IPS-NIHi7 (cell line): ENCODE data around the gene HTR3A.
A peak's percentile ranks its signal among the peaks of the same experiment; 100 is the strongest.

ENCODE experiments used
- DNase-seq: peaks from one replicate; pipeline ENCODE4 v3.0.0; 2012; ENCODE audit warnings: mixed read lengths; ENCODE audit errors: extremely low spot score

Gene HTR3A

GRCh38 chr11:113979431-113979830 lies 4.5 kb downstream of the HTR3A start:
- DNase-seq, result no peak

DNA sequence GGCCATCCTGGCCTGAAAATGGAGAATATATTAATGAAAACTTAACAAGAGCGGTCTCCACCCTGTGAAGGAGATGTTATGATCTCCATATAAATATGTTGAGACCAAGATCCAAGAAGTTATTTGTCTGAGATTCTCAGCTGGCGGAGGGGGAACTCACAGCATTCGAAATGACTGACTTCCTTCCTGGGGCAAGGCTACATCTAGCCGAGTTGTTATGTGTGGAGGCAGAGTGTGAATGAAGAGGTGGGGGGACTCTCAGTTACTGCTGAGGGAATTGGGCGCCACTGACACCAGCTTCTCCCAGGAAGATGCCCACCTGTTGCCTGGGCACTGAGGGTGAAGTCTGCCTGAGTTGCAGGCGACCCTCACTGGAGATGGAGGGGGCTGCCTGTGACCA lies 5.9 kb downstream of the HTR3A start:
- no peak for DNase-seq

GRCh38 chr11:113982306-113982705 lies 7.4 kb downstream of the HTR3A start:
- DNase-seq, result no peak

GRCh38 chr11:113984781-113985180 lies 9.9 kb downstream of the HTR3A start:
- DNase-seq, result no peak

- no peak for DNase-seq
These were observed 11.0 kb downstream of the HTR3A start for GRCh38 chr11:113985906-113986305.

DNA sequence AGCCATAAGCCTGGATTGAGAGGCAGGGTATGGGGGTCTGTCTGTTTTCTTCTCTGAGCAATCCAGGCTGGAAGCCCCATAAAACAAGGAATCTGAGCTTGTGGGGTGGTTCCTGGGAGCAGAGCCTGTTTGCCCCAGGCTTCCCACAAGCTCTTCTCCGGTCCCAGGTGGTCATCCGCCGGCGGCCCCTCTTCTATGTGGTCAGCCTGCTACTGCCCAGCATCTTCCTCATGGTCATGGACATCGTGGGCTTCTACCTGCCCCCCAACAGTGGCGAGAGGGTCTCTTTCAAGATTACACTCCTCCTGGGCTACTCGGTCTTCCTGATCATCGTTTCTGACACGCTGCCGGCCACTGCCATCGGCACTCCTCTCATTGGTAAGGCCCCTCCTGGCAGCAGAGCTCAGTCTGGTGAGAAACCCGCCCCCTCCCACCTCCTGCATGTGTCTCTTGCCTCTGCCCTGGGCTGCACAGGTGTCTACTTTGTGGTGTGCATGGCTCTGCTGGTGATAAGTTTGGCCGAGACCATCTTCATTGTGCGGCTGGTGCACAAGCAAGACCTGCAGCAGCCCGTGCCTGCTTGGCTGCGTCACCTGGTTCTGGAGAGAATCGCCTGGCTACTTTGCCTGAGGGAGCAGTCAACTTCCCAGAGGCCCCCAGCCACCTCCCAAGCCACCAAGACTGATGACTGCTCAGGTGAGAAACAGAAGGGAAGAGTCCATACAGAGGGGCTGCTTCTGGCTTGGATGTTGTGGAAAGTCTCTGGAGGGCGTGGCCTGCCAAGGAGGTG lies 11.6 kb downstream of the HTR3A start:
- DNase-seq, result no peak

DNA sequence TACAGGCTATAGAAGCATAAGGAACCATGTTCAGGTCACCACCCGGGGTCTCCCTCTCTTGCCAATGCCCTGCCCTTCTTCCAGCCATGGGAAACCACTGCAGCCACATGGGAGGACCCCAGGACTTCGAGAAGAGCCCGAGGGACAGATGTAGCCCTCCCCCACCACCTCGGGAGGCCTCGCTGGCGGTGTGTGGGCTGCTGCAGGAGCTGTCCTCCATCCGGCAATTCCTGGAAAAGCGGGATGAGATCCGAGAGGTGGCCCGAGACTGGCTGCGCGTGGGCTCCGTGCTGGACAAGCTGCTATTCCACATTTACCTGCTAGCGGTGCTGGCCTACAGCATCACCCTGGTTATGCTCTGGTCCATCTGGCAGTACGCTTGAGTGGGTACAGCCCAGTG lies 14.5 kb downstream of the HTR3A start:
- no peak for DNase-seq

- no peak for DNase-seq
These were observed 15.0 kb downstream of the HTR3A start for GRCh38 chr11:113989916-113990315.

DNA sequence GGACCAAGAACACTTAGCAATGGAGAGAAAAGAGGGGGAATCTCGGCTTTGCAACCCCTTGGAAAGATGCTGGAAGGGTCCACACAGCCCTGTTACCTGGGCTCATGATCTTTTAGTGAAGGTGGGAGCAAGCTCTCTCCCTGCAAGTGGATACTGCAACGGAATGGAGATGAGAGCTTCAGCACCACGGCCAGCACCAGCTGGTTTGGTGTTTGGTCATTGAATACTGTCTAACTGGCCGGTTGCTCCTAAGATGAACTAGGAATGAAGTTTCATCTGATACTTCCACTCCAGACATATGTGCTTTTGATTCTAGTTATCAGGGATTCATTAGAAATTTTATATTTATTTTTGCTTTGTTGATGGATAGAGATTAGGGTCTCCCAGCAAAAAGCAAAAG lies 16.3 kb downstream of the HTR3A start:
- peak; percentile 83 for DNase-seq

- DNase-seq, result no peak
These were observed 17.0 kb downstream of the HTR3A start for GRCh38 chr11:113991718-113992458.

DNA sequence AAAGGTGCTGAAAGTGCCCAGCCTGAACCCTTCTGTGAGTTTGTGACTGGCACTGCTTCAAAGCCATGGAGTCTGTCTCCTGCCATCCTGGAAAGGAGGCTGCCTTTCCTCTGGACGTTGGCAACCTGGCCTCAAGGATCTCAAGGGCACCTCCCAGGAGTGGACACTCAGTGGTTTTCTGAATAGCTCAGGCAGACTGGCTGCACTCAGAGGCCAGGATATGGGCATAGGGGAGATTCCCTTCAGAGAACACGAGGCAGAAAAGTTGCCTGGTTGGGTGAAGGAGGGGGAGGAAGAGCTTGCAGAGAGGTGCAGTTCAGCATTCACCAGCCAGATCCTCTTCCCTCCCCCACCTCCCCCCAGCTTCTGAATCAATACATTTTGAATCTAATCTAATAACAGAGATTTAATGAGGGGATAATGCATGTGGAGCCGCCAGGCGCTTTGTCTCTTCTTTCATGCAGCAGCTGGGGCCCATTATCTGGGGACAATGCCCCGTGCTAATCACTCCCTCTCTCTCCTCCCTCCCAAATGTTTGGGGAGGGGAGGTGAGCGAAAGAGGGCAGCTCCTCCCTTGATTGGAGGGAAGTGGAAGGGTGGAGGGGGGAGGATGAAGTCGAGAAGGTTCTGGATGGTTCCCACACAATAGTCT lies 17.7 kb downstream of the HTR3A start:
- no peak for DNase-seq

- peak; percentile 77 for DNase-seq
These were observed 19.4 kb downstream of the HTR3A start for GRCh38 chr11:113994077-113994954.

GRCh38 chr11:113997473-113997872 lies 22.6 kb downstream of the HTR3A start:
- no peak for DNase-seq

- no peak for DNase-seq
These were observed 23.7 kb downstream of the HTR3A start for GRCh38 chr11:113998574-113998973.

DNA sequence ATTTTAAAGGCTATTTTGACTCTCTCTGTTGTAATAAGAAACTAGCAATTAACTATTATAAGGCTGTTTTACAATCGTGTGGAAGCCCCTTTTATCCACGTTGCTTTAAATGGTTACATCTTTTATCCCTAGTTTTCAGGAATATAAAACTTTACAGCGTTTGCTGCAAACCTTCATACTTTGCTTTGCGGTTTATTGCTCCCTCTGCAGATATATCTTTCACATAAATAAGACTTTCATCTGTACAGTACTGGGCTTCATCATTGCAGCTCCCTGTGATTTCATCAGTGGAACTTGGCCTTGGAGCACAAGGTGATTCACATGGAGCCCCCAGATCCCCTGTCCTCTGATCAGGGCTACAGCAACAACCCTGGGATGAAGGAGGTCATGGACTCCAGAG lies 25.6 kb downstream of the HTR3A start:
- DNase-seq, result no peak

- no peak for DNase-seq
These were observed 26.5 kb downstream of the HTR3A start for GRCh38 chr11:114001416-114001815.

- no peak for DNase-seq
These were observed 33.4 kb downstream of the HTR3A start for GRCh38 chr11:114008331-114008730.

- no peak for DNase-seq
These were observed 36.0 kb downstream of the HTR3A start for GRCh38 chr11:114010931-114011330.

GRCh38 chr11:114011443-114011842 lies 36.5 kb downstream of the HTR3A start:
- no peak for DNase-seq

DNA sequence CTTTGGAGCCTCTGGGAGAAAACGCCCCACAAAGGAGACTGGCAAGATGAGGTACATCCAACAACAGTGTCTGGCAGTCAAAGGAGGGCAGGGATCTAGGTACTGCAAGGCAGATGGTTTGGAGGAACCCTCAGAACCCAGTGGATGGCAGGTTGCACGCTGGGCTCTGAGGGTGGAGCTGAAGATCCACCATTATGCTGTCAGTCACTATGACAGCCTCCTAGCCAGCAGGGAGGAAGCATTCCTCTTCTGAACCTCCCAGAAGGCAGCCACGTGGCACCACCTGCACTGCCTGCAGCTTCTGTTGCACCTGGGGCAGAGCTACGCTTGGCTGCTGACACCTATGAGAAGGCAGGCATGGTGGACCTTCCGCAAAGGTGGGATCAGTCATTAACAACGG lies 40.2 kb downstream of the HTR3A start:
- no peak for DNase-seq

GRCh38 chr11:114016986-114017385 lies 42.1 kb downstream of the HTR3A start:
- no peak for DNase-seq

DNA sequence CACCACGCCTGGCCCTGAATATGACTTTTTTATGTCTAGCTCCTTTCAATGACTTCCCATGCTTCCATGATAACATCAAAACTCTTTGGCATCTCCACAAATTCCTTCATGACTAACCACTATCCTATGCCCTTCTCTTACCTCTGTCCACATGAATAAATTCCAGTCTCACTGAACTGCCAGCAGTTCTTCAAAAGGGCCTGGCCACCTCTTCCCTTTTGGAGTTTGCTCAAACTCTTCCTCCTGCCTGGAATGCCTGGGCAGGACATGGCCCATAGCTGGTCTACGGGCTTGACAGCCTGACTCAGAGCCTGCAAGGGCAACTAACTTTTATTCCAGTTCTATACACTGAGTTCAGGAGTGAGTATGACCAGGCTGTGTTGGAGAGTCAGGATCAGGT lies 42.8 kb downstream of the HTR3A start:
- no peak for DNase-seq
